Skeletal muscle satellite cell (primary cell): ENCODE measurements around the gene NET1.

ENCODE experiments used
- H3K27me3 ChIP-seq: 2 replicates; pipeline ENCODE4 v1.7.0; 2013; ENCODE audit warnings: low read length; ENCODE audit not compliant: control insufficient read depth, insufficient read depth
- H3K36me3 ChIP-seq: 2 replicates; pipeline ENCODE4 v1.7.0; 2013; ENCODE audit warnings: mild to moderate bottlenecking, control low read depth, low read length; ENCODE audit not compliant: insufficient read depth
- H3K4me1 ChIP-seq: 2 replicates; pipeline ENCODE4 v1.7.0; 2013; ENCODE audit warnings: low read length; ENCODE audit not compliant: control insufficient read depth, insufficient read depth
- H3K4me2 ChIP-seq: 2 replicates; pipeline ENCODE4 v1.7.0; 2013; ENCODE audit warnings: mild to moderate bottlenecking, low read length
- H3K4me3 ChIP-seq: 2 replicates; pipeline ENCODE4 v1.7.0; 2013; ENCODE audit warnings: low read length
- H3K9ac ChIP-seq: 2 replicates; pipeline ENCODE4 v1.7.0; 2013; ENCODE audit warnings: mild to moderate bottlenecking, low read depth, low read length, moderate library complexity
- H3K9me3 ChIP-seq: replicated peaks from 2 replicates; pipeline ENCODE4 v1.7.0; 2013; ENCODE audit warnings: mild to moderate bottlenecking, control low read depth, low read length

Gene NET1

DNA sequence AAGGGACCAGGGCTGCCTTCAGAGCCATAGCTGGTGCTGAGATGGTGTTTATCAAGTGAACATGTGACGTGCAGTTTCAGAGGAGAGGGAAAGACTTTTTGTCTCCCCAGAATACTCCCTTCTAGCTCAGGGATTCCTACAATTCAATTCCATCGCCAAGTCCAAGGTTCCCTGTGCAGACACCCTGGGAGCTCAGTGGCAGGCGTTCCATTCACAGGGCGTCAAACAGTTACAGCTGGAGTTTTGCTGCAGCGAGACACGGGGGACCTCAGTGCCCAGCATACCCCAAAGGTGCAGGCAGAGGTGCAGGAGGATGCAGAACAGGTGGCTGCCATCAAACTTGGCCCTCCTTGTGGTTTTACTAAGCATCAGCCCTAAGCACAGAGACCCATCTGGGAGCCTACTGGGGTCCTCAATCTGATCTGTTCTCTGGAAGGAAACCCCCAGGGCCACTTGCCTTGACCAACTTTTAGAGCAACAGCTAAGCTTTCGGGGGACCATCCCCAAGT lies 87.9 kb downstream of the NET1 start:
- Histone ChIP-seq H3K9ac (no peak overlapping the region), H3K4me1 (no peaks in the 10 kb centered on the region), H3K4me3 (no peak overlapping the region), H3K27me3 (peaks cover 58% of the 10 kb centered on the region), H3K36me3 (no peaks in the 10 kb centered on the region), H3K9me3 (no peaks in the 10 kb centered on the region), H3K4me2 (no peak overlapping the region)

DNA sequence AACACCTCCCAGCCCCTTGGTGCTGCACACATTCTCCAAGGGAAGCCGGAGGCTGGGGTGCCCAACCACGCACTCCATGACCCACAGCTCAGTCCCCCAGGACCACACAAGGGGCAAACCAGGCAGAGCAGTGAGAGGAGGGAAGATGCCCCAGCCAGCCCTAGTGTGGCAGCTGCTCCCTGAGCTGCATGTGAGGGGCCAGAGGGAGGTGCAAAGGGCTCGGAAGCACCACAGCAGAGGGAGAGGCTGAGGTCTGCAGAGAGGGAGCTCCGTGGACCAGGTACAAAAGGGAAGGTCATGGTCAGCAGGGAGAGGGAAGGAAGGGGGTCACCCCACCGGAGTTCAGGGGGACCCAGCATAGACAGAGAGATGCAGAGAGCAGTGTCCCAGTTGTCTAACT lies 88.6 kb downstream of the NET1 start:
- Histone ChIP-seq H3K4me2 (no peak overlapping the region), H3K9me3 (no peaks in the 10 kb centered on the region), H3K4me1 (no peaks in the 10 kb centered on the region), H3K36me3 (no peaks in the 10 kb centered on the region), H3K4me3 (no peak overlapping the region), H3K27me3 (peaks cover 64% of the 10 kb centered on the region), H3K9ac (no peak overlapping the region)

DNA sequence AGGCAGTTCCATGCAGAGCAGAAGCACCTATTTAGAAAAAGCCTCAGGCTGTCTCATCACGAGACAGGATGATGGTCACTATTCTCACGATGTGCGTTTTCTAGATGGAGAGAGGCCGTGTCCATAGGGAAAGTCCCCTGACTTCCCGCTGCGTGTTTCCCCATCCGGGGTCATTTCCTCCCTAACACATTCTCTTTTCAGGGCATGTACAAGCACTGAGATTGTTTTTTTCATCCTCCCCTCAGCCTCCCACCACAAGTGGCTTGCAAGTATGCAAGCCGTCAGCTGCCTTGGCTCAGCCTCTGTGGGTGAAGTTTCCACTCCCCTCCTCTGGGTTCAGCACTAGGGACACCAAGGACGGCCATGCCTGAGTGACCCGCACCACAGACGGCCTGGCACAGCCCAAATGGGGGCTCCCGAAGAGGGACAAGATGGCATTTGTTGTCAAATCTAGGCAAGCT lies 89.7 kb downstream of the NET1 start:
- H3K9ac ChIP-seq = no peak overlapping the region
- peaks cover 74% of the 10 kb centered on the region for H3K27me3 ChIP-seq
- H3K4me2 ChIP-seq = no peak overlapping the region
- no peaks in the 10 kb centered on the region for H3K36me3 ChIP-seq
- H3K9me3 ChIP-seq = no peaks in the 10 kb centered on the region
- no peaks in the 10 kb centered on the region for H3K4me1 ChIP-seq
- H3K4me3 ChIP-seq = no peak overlapping the region

DNA sequence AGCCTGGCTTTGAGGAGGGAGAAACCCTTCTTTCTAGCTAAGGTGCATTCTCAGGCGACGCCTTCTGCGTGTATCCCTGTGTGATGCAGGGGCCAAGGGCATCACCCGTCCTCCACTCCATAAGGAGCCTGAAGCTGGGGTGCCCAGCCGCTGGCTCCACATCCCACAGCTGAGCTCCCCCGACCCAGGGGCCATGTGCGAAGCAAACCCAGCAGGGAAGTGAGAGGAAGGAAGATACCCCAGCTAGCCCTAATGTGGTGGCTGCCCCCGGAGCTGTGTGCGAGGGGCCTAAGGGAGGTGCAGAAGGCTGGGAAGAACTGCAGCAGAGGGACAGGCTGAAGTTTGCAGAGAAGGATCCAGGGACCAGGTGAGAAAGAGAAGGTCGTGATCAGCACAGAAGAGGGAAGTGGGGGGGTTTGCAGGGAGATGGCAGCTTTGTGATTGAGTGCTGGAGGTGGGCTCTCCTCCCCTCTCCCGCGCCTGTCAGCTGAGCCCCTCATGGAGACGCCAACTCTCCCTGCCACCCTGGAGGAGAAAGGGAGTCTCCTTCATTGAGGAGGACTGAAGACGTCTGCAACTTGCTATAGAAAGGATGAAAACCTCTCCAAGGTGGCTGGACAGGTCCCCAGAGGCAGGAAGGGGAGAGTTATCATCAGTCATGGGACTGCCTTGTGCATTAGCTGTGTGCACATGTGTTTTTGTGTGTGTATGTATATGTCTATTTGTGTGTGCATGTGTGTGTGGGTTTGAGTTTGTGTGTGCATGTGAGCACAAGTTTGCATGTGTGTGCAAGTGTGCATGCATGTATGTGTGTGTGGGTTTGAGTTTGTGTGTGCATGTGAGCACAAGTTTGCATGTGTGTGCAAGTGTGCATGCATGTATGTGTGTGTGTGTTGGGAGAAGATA lies 90.5 kb downstream of the NET1 start:
- H3K36me3 ChIP-seq = no peaks in the 10 kb centered on the region
- H3K4me2 ChIP-seq = no peak overlapping the region
- peaks cover 74% of the 10 kb centered on the region for H3K27me3 ChIP-seq
- no peaks in the 10 kb centered on the region for H3K9me3 ChIP-seq
- H3K4me3 ChIP-seq = no peak overlapping the region
- H3K4me1 ChIP-seq = no peaks in the 10 kb centered on the region
- H3K9ac ChIP-seq = no peak overlapping the region

DNA sequence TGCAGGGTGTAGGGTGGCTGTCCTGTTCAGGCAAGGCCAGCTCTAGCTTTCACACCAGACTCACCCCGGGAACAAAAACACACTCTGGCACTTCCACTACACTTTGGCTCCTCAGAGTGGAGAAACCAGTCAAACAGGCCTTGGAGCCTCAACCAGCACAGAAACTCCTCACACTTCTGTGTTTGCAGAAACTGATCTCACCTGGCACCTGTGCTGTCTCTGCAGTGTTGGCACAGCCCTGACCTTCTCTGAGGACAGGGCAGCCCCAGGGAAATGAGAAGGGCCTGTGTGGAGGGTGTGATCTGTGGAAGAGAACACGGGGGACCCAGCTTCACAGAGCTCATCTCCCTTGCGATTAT lies 91.1 kb downstream of the NET1 start:
- H3K4me2 ChIP-seq = no peak overlapping the region
- H3K4me1 ChIP-seq = no peaks in the 10 kb centered on the region
- H3K4me3 ChIP-seq = no peak overlapping the region
- no peaks in the 10 kb centered on the region for H3K36me3 ChIP-seq
- H3K9ac ChIP-seq = no peak overlapping the region
- peaks cover 69% of the 10 kb centered on the region for H3K27me3 ChIP-seq
- no peaks in the 10 kb centered on the region for H3K9me3 ChIP-seq

DNA sequence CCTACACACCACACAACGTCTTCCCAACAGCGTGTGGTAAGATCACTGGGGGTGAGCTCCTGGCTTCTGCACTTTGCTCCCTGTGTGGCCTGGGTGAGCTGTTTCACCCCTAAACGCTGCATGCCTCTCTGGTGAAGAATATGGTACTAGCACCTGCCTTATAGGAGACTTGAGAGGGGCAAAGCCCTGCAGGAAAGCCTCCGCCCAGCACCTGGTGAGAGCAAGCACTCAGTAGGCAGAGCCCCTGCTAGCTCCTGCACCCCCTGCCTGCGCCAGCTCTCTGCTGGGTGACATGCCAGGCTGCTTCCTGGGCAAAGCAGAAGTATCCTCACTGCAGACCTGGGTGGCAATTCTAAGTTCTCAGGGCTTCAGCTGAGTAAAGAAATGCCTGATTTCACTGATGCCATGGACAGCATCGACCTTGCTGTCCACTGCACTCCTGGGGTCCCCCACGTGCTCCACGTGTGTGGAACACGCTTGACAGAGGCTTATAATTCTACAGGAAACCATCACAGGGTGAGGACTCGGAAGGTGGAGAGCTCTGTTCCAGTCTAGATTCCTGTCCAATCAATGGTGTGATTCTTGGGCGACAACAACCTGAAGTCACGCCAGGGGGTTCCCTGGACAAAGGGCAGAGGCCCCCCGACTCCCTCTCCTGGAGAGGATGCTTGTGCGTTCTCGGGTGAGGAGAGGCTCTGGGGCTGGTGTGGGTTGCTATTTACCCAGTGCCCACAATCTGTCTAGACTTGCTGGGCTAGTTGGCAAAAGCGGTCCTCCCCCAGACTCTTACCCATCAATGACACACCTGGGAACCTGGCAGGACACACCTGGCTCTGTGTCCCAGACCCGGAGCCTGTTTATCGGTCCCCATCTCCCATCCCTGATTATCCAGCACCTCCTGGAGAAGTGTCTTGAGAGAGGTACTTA lies 92.1 kb downstream of the NET1 start:
- Histone ChIP-seq H3K4me2 (no peak overlapping the region), H3K4me3 (no peak overlapping the region), H3K36me3 (no peaks in the 10 kb centered on the region), H3K9ac (no peak overlapping the region), H3K4me1 (no peaks in the 10 kb centered on the region), H3K9me3 (no peaks in the 10 kb centered on the region), H3K27me3 (peaks cover 76% of the 10 kb centered on the region)

DNA sequence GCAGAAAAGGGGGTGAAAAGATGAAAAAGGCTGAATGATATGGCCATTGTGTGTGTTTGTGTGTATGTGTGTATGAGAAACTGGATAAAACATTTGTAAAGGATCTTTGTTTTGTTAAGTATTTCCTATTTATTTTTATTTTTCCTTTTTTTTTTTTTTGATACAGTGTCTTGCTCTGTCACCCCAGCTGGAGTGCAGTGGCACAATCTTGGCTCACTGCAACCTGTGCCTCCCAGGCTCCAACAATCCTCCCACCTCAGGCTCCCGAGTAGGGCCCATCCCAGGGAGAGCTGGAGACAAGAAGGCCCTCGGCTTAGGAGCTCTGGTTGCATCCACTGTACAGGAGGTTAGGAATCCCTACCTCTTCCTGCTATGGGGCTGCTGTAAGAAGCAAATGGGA lies 93.9 kb downstream of the NET1 start:
- Histone ChIP-seq H3K4me2 (no peak overlapping the region), H3K9ac (no peak overlapping the region), H3K27me3 (peaks cover 58% of the 10 kb centered on the region), H3K9me3 (no peaks in the 10 kb centered on the region), H3K36me3 (no peaks in the 10 kb centered on the region), H3K4me1 (no peaks in the 10 kb centered on the region), H3K4me3 (no peak overlapping the region)

DNA sequence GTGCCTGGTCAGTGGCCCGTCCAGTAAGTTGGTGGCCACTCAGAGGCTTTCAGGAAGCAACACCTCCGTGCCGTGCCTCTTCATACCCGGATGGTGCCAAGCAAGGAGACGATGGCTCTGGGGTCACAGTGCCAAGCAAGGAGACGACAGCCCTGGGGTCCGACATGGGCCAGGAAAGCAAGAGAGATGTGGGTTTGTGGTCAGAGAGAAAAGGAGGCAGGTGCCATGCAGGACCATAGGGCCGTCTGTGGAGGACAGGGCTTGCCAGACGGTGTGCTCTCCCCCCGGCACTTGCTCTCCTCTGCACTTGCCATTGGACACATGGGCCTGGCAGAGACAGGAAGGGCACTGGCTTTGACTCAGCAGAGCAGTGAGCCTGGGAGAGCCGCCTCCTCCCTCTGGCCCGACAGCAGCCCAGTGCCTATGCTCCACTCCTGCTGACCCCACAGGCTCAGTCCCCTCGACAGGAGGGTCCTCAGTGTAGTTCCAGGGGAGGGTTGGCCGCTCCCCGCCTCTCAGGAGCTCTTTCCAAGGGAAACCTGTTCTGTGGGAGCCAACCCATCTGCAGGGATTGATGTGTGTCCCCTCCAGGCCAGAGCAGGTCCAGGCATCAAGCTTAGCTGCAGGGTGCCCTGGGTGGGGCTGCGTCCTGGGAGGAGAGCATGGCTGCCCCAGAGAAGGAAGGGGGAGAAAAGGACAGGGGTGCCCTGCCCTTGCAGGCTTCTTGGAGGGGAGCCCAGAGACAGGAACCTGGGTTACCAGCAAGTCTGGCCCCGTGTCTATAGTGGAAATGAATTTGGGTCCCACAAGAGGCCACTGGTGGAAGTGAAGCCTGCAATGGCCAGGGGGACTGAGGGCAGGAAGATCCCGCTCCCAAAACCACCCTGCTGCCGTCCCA lies 94.6 kb downstream of the NET1 start:
- no peaks in the 10 kb centered on the region for H3K36me3 ChIP-seq
- no peak overlapping the region for H3K4me2 ChIP-seq

DNA sequence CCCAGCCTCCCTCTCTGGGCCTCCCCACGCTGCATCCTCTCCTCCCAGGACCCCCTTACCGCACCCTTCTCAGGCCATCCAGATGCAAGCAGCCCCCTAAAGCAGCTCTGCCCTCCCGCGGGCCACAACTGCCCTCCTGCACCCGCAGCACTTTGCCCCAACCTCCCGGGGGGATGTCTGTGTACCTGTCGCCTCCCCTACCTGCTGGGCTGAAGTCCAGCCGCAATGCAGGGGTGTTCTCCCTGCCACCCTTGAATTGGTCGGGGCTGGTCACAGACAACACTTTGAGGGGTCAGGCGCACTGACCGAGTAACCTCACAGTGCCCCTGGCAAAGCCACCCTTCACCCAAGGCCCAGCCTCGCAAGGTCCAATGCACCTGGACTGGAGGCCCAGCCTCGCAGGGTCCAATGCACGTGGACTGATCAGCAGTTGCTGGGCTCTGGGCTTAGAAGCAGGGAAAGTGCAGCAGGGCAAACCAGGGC lies 95.3 kb downstream of the NET1 start:
- no peak overlapping the region for H3K4me3 ChIP-seq
- no peaks in the 10 kb centered on the region for H3K4me1 ChIP-seq
- H3K4me2 ChIP-seq = no peak overlapping the region
- peaks cover 50% of the 10 kb centered on the region for H3K27me3 ChIP-seq
- no peak overlapping the region for H3K9ac ChIP-seq
- H3K9me3 ChIP-seq = no peaks in the 10 kb centered on the region
- no peaks in the 10 kb centered on the region for H3K36me3 ChIP-seq

More for the DNA sequence above, 94.6 kb downstream of the NET1 start:
- Histone ChIP-seq H3K9ac (no peak overlapping the region), H3K9me3 (no peaks in the 10 kb centered on the region), H3K4me3 (no peak overlapping the region), H3K4me1 (no peaks in the 10 kb centered on the region), H3K27me3 (peaks cover 56% of the 10 kb centered on the region)

DNA sequence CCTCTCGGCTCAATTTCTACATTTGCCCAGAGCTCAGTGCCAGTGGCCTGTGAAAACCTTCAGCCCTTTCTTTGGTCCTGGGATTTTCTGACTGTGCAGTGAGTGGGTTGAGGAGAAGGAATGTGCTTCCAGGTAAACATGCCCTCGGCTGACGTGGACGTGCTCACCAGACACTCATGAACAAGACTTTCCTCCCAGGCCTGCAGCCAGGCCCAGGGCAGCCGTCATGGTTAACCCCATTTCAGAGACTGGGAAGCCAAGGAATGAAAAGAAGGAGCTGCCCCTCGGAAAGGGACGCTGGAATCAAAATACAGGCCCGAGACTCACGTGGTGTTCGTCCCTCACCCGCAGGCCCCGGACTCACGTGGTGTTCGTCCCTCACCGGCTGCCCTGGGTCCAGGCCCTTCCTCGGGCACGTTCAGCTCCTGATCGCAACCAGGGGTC lies 95.8 kb downstream of the NET1 start:
- Histone ChIP-seq H3K27me3 (peaks cover 50% of the 10 kb centered on the region), H3K4me3 (no peak overlapping the region), H3K4me2 (no peak overlapping the region), H3K4me1 (no peaks in the 10 kb centered on the region), H3K36me3 (no peaks in the 10 kb centered on the region), H3K9me3 (no peaks in the 10 kb centered on the region), H3K9ac (no peak overlapping the region)
